ENCODE results near the gene TAB2. TPM values are rescaled to one million over a fixed set of nuclear protein-coding genes. Genes with fewer than 3 reads are reported as not detected.
"Not testable (repeated sequence)": the region's sequence is repeated elsewhere in the genome, so short reads cannot be mapped to it uniquely, and the experiment has no call there.

Gene TAB2
- total and polyA plus RNA-seq, 4 donors = 22.2 to 68.6 (median 58.9) TPM

DNA sequence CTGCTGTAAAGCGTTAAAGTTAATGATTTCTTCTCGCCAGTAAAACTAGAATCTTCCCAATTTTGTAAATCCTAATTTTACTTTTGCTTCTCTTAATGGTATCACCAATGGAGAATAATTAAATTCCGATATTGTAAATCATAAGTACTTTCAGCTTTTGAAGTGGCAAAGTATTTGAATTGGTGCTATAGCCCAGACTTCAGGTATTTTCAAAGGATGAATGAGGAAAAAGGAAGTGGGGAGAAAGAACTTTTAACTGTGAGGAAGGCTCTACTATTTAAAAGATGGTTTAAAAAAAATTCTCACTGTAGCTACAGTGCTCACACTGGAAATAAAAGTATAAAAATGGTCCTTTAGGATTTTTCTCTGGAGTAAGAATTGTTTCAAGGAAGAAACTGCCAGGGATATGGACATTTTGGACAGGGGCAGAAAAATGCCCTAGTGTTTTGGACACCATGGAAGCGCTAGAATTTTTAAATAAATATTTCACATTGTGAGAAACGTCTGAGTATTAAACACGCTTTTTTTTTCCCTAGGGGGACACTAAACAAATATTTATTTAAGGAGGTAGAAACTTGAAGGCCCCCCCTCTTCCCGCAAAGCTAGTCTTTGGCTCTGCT, 1.3 kb upstream of the TAB2 start:
- Histone ChIP-seq H3K36me3 (ENCODE audit: control insufficient read depth in 1 of 2, insufficient read depth in 2 of 2, low read length in 1 of 2) (no peaks in the 10 kb centered on the region), H3K27me3 (ENCODE audit: control insufficient read depth in 1 of 2, insufficient read depth in 2 of 2, low read length in 1 of 2) (peaks cover 0 to 1% of the 10 kb centered on the region in 2 donors), H3K27ac (ENCODE audit: low read depth in 1 of 2, low read length in 2 of 2) (peak overlapping the region in 1 of 2 donors; percentile 82), H3K4me3 (ENCODE audit: low read length in 2 of 2) (peak overlapping the region; percentile 63 to 100), H3K4me1 (ENCODE audit: control insufficient read depth in 1 of 2, insufficient read depth in 2 of 2, low read length in 2 of 2) (peaks cover 0 to 2% of the 10 kb centered on the region in 2 donors), H3K9me3 (ENCODE audit: control insufficient read depth, low read length) (no peaks in the 10 kb centered on the region)
- intact Hi-C loops (cut with DNase I) = loop anchor here in 1 of 2 donors (5.0 to 10.0 kb wide), 2 partner anchors 106 to 231 kb away; no protein-coding TSS in a partner anchor
- no peak for ATAC-seq (ENCODE audit: low FRiP score)
- no peak for DNase-seq
- WGBS, 2 donors = 34 to 36% methylated on average over 7 of the region's 7 CpGs

DNA sequence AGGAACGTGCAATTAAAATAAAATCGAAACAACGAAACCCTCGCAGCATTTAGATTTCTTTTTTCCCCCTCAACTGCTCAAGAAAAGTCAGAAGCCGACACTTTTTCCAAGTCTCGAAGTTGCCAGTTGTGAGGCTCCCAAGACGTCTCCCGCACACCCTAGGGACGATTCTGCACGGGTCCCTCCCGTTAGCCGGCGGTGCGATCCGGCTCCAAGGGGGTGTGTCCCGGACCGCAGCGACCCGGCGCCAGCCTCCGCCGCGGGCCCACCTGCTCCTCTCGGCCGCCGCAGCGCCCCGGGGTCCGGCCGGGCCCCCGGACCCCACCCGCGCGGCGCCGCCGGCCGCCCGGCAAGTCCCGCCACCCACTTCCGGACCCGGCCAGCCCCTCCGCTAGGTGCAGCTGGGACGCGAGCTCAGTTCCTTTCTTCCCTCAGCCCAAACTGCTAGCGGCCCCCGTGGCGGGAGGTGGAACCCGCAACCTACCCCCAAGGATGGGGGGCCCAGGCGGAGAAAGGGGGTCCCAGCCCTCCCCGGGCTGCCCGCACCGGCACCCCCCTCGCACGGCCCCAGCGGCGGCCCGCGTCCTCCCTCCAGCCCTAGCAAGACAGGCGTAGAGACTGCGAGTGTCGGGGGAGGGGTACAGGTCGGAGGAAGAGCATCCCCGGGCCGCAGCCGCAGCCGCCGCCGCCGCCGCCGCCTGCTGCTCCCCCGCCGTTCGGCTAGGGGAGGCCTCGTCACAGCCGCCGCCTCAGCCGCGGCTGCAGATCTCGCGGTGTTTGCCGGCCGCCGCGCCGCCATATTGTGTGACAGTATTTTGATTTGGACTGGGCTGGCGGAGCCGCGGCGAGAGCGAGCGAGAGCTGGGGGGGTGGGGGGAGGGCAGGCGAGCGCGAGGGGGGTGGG, 520 bp upstream of the TAB2 start:
- intact Hi-C loops (cut with DNase I) = loop anchor here in 1 of 2 donors (5.0 to 10.0 kb wide), 2 partner anchors 105 to 232 kb away; no protein-coding TSS in a partner anchor
- H3K9me3 ChIP-seq (ENCODE audit: control insufficient read depth, low read length) = no peaks in the 10 kb centered on the region
- ATAC-seq (ENCODE audit: low FRiP score) (peak; percentile 95), DNase-seq (peak; percentile 94 to 97)
- peak overlapping the region; percentile 82 to 90 for H3K27ac ChIP-seq (ENCODE audit: low read depth in 1 of 2, low read length in 2 of 2)
- H3K27me3 ChIP-seq (ENCODE audit: control insufficient read depth in 1 of 2, insufficient read depth in 2 of 2, low read length in 1 of 2) = peaks cover 0 to 1% of the 10 kb centered on the region in 2 donors
- 0% methylated on average over 49 to 96 of the region's 96 CpGs for WGBS, 2 donors
- H3K4me1 ChIP-seq (ENCODE audit: control insufficient read depth in 1 of 2, insufficient read depth in 2 of 2, low read length in 2 of 2) = peaks cover 0 to 2% of the 10 kb centered on the region in 2 donors
- no peaks in the 10 kb centered on the region for H3K36me3 ChIP-seq (ENCODE audit: control insufficient read depth in 1 of 2, insufficient read depth in 2 of 2, low read length in 1 of 2)
- peak overlapping the region; percentile 63 to 100 for H3K4me3 ChIP-seq (ENCODE audit: low read length in 2 of 2)

DNA sequence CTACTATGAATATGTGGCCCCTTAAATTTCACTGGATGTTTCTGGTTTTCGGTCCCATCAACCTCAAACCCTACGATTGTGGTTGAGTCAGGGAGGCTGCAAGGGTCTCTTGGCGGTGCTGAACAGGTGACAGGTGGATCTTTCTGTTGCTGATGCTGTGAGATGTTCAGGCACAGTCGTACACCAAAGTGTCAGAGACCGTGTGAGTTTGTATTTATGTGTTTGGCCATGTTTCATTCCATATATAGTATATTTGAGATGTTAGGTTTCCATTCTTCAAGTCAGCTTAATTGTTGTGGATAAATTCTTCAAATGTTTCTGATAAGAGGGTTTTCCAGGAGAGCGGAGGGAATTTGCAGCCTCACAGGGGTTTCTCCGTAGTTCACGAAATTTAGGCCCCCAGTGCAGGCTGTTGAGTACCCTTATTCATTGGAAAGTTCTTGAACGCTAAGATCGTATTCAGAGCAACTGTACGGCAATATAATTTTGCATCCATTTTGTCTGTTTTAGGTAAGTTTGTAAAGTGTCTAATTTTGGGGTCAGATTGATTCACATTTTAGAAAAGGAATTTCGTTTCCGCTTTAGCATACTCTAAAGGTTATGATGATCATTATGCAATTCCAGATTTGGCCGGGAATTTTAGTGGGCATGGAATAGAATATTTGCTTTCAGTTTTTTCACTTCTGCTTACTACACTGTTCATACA, 1.2 kb downstream of the TAB2 start:
- Histone ChIP-seq H3K4me1 (ENCODE audit: control insufficient read depth in 1 of 2, insufficient read depth in 2 of 2, low read length in 2 of 2) (peaks cover 0 to 2% of the 10 kb centered on the region in 2 donors), H3K36me3 (ENCODE audit: control insufficient read depth in 1 of 2, insufficient read depth in 2 of 2, low read length in 1 of 2) (no peaks in the 10 kb centered on the region), H3K9me3 (ENCODE audit: control insufficient read depth, low read length) (no peaks in the 10 kb centered on the region), H3K27ac (ENCODE audit: low read depth in 1 of 2, low read length in 2 of 2) (peak overlapping the region; percentile 45 to 78), H3K27me3 (ENCODE audit: control insufficient read depth in 1 of 2, insufficient read depth in 2 of 2, low read length in 1 of 2) (no peaks in the 10 kb centered on the region), H3K4me3 (ENCODE audit: low read length in 2 of 2) (peak overlapping the region; percentile 63 to 100)
- intact Hi-C loops (cut with DNase I) = loop anchor here in 1 of 2 donors (5.0 to 10.0 kb wide), 2 partner anchors 104 to 234 kb away; no protein-coding TSS in a partner anchor
- WGBS, 2 donors = 1% methylated on average over 14 of the region's 14 CpGs
- DNase-seq = no peak
- ATAC-seq (ENCODE audit: low FRiP score) = no peak

DNA sequence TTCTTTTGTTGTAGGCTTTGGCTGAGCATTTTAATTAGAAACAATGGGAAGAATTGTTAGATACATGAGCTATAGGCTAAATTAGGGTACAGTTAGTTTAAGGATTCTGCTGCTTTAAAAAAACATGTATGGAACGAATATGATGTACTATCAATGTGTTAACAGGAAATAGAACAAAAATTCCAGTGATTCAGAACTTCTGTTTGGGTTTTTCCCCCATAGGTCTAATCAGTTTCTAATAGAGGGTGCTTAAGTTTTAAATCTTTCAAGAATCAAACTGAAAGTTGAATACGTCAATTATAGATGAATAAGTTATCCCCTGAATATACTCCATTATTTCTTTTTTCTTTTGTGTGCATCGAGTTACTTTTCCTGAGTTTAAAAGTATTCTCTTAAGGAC, 1.9 kb downstream of the TAB2 start:
- intact Hi-C loops (cut with DNase I) = loop anchor here in 1 of 2 donors (5.0 to 10.0 kb wide), 2 partner anchors 103 to 235 kb away; no protein-coding TSS in a partner anchor
- DNase-seq (no peak), ATAC-seq (ENCODE audit: low FRiP score) (no peak)
- no peaks in the 10 kb centered on the region for H3K27me3 ChIP-seq (ENCODE audit: control insufficient read depth in 1 of 2, insufficient read depth in 2 of 2, low read length in 1 of 2)
- H3K27ac ChIP-seq (ENCODE audit: low read depth in 1 of 2, low read length in 2 of 2) = no peak overlapping the region
- H3K9me3 ChIP-seq (ENCODE audit: control insufficient read depth, low read length) = no peaks in the 10 kb centered on the region
- peak overlapping the region; percentile 63 to 100 for H3K4me3 ChIP-seq (ENCODE audit: low read length in 2 of 2)
- H3K4me1 ChIP-seq (ENCODE audit: control insufficient read depth in 1 of 2, insufficient read depth in 2 of 2, low read length in 2 of 2) = peaks cover 0 to 3% of the 10 kb centered on the region in 2 donors
- 6 to 10% methylated on average over 3 of the region's 3 CpGs for WGBS, 2 donors
- no peaks in the 10 kb centered on the region for H3K36me3 ChIP-seq (ENCODE audit: control insufficient read depth in 1 of 2, insufficient read depth in 2 of 2, low read length in 1 of 2)

DNA sequence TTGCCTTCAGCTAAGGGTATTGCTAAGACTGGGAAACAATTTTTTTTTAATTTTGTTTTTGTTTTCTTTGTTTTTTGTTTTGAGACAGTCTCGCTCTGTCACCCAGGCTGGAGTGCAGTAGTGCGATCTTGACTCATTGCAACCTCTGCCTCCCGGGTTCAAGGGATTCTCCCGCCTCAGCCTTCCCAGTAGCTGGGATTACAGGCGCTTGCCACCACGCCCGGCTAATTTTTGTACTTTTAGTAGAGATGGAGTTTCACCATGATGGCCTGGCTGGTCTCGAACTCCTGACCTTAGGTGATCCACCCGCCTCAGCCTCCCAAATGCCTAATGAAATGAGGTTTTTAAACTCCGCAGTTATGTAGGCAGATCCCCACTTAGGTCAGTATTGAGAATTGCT, 2.5 kb downstream of the TAB2 start:
- H3K9me3 ChIP-seq (ENCODE audit: control insufficient read depth, low read length); intact Hi-C loops (cut with DNase I); H3K4me1 ChIP-seq (ENCODE audit: control insufficient read depth in 1 of 2, insufficient read depth in 2 of 2, low read length in 2 of 2); H3K36me3 ChIP-seq (ENCODE audit: control insufficient read depth in 1 of 2, insufficient read depth in 2 of 2, low read length in 1 of 2); H3K4me3 ChIP-seq (ENCODE audit: low read length in 2 of 2); H3K27me3 ChIP-seq (ENCODE audit: control insufficient read depth in 1 of 2, insufficient read depth in 2 of 2, low read length in 1 of 2); DNase-seq; ATAC-seq (ENCODE audit: low FRiP score); H3K27ac ChIP-seq (ENCODE audit: low read depth in 1 of 2, low read length in 2 of 2): not testable (repeated sequence)
- WGBS, 2 donors = 80 to 84% methylated on average over 10 of the region's 10 CpGs

DNA sequence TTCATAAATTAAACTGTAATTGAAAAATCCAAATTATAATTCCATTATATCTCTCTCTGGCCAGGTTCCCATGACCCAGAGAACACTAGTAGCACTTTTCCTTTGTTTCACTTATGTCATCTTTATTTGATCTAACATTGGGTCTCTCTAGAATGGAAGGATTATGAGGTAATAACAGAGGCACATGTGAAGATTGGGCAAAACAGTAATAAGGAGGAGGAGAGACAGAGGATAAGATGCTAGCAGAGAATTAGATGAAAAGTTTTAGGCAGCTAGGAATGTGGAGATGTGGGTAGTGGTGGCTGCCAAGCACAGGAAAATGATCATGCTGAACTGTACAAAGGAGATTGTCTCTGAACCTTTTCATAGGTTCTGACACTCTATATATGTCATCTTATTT, 3.3 kb downstream of the TAB2 start:
- Histone ChIP-seq H3K27me3 (ENCODE audit: control insufficient read depth in 1 of 2, insufficient read depth in 2 of 2, low read length in 1 of 2) (no peaks in the 10 kb centered on the region), H3K4me1 (ENCODE audit: control insufficient read depth in 1 of 2, insufficient read depth in 2 of 2, low read length in 2 of 2) (peaks cover 0 to 5% of the 10 kb centered on the region in 2 donors), H3K9me3 (ENCODE audit: control insufficient read depth, low read length) (no peaks in the 10 kb centered on the region), H3K36me3 (ENCODE audit: control insufficient read depth in 1 of 2, insufficient read depth in 2 of 2, low read length in 1 of 2) (no peaks in the 10 kb centered on the region), H3K27ac (ENCODE audit: low read depth in 1 of 2, low read length in 2 of 2) (no peak overlapping the region), H3K4me3 (ENCODE audit: low read length in 2 of 2) (no peak overlapping the region)
- DNase-seq (no peak), ATAC-seq (ENCODE audit: low FRiP score) (no peak)
- intact Hi-C loops (cut with DNase I) = no loop called here

DNA sequence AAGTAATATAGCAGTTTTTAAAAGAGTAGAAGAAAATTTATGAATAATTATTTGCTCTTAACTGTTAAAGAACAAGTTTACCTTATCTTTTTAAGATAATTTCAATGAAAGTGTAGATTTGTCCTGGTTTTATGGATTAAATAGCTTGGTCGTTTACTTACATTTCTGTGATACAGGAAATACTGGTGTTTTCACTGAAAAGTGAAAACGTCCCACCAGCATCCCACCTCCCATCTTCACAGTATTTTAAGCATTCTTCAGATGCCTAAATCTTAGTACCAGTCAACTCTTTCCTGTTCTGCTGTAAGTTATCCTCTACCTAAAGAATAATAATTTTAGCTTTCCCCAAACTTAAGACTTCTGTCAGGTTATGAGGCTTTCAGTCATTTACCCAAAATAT, 5.8 kb downstream of the TAB2 start:
- H3K4me3 ChIP-seq (ENCODE audit: low read length in 2 of 2) = no peak overlapping the region
- H3K36me3 ChIP-seq (ENCODE audit: control insufficient read depth in 1 of 2, insufficient read depth in 2 of 2, low read length in 1 of 2) = no peaks in the 10 kb centered on the region
- H3K9me3 ChIP-seq (ENCODE audit: control insufficient read depth, low read length) = no peaks in the 10 kb centered on the region
- 18 to 28% methylated on average over 2 of the region's 2 CpGs for WGBS, 2 donors
- H3K27ac ChIP-seq (ENCODE audit: low read depth in 1 of 2, low read length in 2 of 2) = no peak overlapping the region
- DNase-seq (no peak), ATAC-seq (ENCODE audit: low FRiP score) (no peak)
- intact Hi-C loops (cut with DNase I) = no loop called here
- no peaks in the 10 kb centered on the region for H3K27me3 ChIP-seq (ENCODE audit: control insufficient read depth in 1 of 2, insufficient read depth in 2 of 2, low read length in 1 of 2)
- peaks cover 0 to 5% of the 10 kb centered on the region in 2 donors for H3K4me1 ChIP-seq (ENCODE audit: control insufficient read depth in 1 of 2, insufficient read depth in 2 of 2, low read length in 2 of 2)

DNA sequence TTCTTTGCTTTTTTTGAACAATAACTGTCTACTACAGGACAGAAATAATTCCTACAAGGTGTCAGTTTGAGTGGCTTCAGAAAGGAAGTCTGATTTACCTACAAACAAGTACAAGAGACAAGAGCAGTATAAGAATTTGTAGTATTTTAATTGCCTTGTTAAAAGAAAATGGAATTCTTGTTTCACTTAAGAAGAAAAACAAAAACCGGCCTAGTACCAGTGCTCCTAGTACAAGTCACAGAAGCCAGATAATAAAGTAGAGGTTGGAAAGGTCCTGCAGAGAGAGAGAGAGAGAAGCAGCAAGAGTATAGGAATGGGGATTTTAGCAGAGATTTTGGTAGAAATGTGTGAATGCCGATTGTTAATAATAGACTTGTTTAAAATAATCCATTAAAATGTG, 6.4 kb downstream of the TAB2 start:
- Histone ChIP-seq H3K4me3 (ENCODE audit: low read length in 2 of 2) (no peak overlapping the region), H3K36me3 (ENCODE audit: control insufficient read depth in 1 of 2, insufficient read depth in 2 of 2, low read length in 1 of 2) (no peaks in the 10 kb centered on the region), H3K27ac (ENCODE audit: low read depth in 1 of 2, low read length in 2 of 2) (no peak overlapping the region), H3K27me3 (ENCODE audit: control insufficient read depth in 1 of 2, insufficient read depth in 2 of 2, low read length in 1 of 2) (no peaks in the 10 kb centered on the region), H3K4me1 (ENCODE audit: control insufficient read depth in 1 of 2, insufficient read depth in 2 of 2, low read length in 2 of 2) (peaks cover 0 to 5% of the 10 kb centered on the region in 2 donors), H3K9me3 (ENCODE audit: control insufficient read depth, low read length) (no peaks in the 10 kb centered on the region)
- intact Hi-C loops (cut with DNase I) = no loop called here
- 28 to 30% methylated on average over 2 of the region's 2 CpGs for WGBS, 2 donors
- DNase-seq (no peak), ATAC-seq (ENCODE audit: low FRiP score) (no peak)
